NCI-H2107 (cell line): ENCODE measurements around the gene MUC5B.
"Not testable (repeated sequence)": the region's sequence is repeated elsewhere in the genome, so short reads cannot be mapped to it uniquely, and the experiment has no call there.

Experiments
- DNase-seq: peaks from one replicate; lab custom pipeline; 2025; lab: John Stamatoyannopoulos, UW

Gene MUC5B

GRCh38 chr11:1222491-1223345 is at the start of gene MUC5B:
Gene MUC5B (plus strand): TSS chr11:1223066. CDS start chr11:1223124, 58 bp downstream.
- DNase-seq, result no peak

- DNase-seq, result not testable (repeated sequence)
Measured at GRCh38 chr11:1173396-1173795, 49.5 kb upstream of the MUC5B start.

GRCh38 chr11:1174441-1175370 is 48.2 kb upstream of the MUC5B start:
- no peak for DNase-seq

GRCh38 chr11:1175461-1176223 is 47.2 kb upstream of the MUC5B start:
- no peak for DNase-seq

GRCh38 chr11:1176224-1177019 is 46.4 kb upstream of the MUC5B start:
- DNase-seq, result no peak

- no peak for DNase-seq
Measured at GRCh38 chr11:1177020-1177770, 45.7 kb upstream of the MUC5B start.

- no peak for DNase-seq
Measured at GRCh38 chr11:1177771-1178090, 45.1 kb upstream of the MUC5B start.

GRCh38 chr11:1178201-1178885 is 44.5 kb upstream of the MUC5B start:
- no peak for DNase-seq

- DNase-seq, result no peak
Measured at GRCh38 chr11:1178906-1179305, 44.0 kb upstream of the MUC5B start.

GRCh38 chr11:1179641-1180040 is 43.2 kb upstream of the MUC5B start:
- no peak for DNase-seq

- no peak for DNase-seq
Measured at GRCh38 chr11:1180171-1180570, 42.7 kb upstream of the MUC5B start.

GRCh38 chr11:1180947-1181391 is 41.9 kb upstream of the MUC5B start:
- no peak for DNase-seq

- DNase-seq, result no peak
Measured at GRCh38 chr11:1181420-1181819, 41.4 kb upstream of the MUC5B start.

GRCh38 chr11:1181853-1182535 is 40.9 kb upstream of the MUC5B start:
- no peak for DNase-seq

GRCh38 chr11:1184139-1184538 is 38.7 kb upstream of the MUC5B start:
- not testable (repeated sequence) for DNase-seq

GRCh38 chr11:1188451-1189130 is 34.3 kb upstream of the MUC5B start:
- DNase-seq, result not testable (repeated sequence)

GRCh38 chr11:1189816-1190215 is 33.0 kb upstream of the MUC5B start:
- not testable (repeated sequence) for DNase-seq

GRCh38 chr11:1191786-1192470 is 30.9 kb upstream of the MUC5B start:
- not testable (repeated sequence) for DNase-seq
